Activated CD8-positive, alpha-beta T cell treated with anti-CD3 and anti-CD28 coated beads for 36 hours (primary cell): ENCODE measurements around the gene PCGF5. TPM values are rescaled to one million over a fixed set of nuclear protein-coding genes. Genes with fewer than 3 reads are reported as not detected.

Source experiments
- ATAC-seq: fragments of 200-7000 bp; cut with Tn5 transposase; one replicate; pipeline ENCODE4 v1.10.0; 2021; ENCODE audit warnings: mild to moderate bottlenecking, moderate library complexity
- CTCF ChIA-PET: fragments of 350-600 bp; sonication (Branson Sonifier 250); formaldehyde crosslinking; loops from one replicate; lab custom pipeline; 2021; ENCODE audit warnings: antibody characterized with exemption; lab: Charles Lee
- POLR2A ChIA-PET: fragments of 350-600 bp; sonication (Branson Sonifier 250); formaldehyde crosslinking; loops from one replicate; lab custom pipeline; 2021; ENCODE audit warnings: antibody characterized with exemption; lab: Charles Lee
- DNase-seq: peaks from one replicate; pipeline ENCODE4 v3.0.0-alpha.2; 2020
- H3K27ac Mint-ChIP-seq: one replicate; pipeline ENCODE4 v1.8.0; 2021; ENCODE audit warnings: mild to moderate bottlenecking, mixed read lengths
- H3K27me3 Mint-ChIP-seq: one replicate; pipeline ENCODE4 v1.8.0; 2021; ENCODE audit warnings: mixed read lengths
- H3K36me3 Mint-ChIP-seq: one replicate; pipeline ENCODE4 v1.8.0; 2021; ENCODE audit warnings: low read depth, mixed read lengths
- H3K4me1 Mint-ChIP-seq: one replicate; pipeline ENCODE4 v1.8.0; 2021; ENCODE audit warnings: low read depth, mixed read lengths
- H3K4me3 Mint-ChIP-seq: one replicate; pipeline ENCODE4 v1.8.0; 2021; ENCODE audit warnings: mild to moderate bottlenecking, moderate library complexity, mixed read lengths
- H3K9me3 Mint-ChIP-seq: one replicate; pipeline ENCODE4 v1.8.0; 2021; ENCODE audit warnings: mixed read lengths
- intact Hi-C: fragments of 100-400 bp; cut with micrococcal nuclease; formaldehyde crosslinking; loops from one replicate; pipeline ENCODE4 v1.10.0; 2022
- total RNA-seq, 2 experiments: library from RNA; stranded (reverse); gene quantifications; one replicate each; pipeline ENCODE4 v1.2.3, GENCODE V29; 2021
- TF ChIP-seq, protein P1 (sequence below): fragments of 200-600 bp; IDR thresholded peaks from one replicate; pipeline ENCODE4 v1.8.0; 2022; ENCODE audit warnings: antibody characterized with exemption, mild to moderate bottlenecking

PCGF5 gene
- total RNA-seq, 2 experiments from 2014 or later, result 34.8 to 36.9 TPM

DNA sequence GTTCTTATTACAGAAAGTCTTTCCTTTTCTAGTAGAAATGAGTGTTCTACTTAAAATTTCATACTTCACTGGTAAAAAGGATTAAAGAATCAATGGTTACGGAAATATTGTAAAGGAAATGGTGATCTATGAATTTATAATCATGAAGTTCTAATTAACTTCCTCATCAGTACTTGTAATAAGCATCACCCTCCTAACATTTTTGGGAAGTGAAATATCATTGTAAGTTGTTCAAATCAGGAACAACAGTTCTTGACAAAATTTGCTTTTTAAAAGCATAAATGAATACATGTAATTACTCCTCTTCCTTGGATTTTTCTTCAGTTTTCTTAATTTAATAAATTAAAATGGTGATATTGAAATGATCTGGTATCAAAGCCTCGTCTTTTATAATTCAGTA, 5.6 kb upstream of the PCGF5 start:
- no peak overlapping the region for H3K4me3 Mint-ChIP-seq
- ChIA-PET CTCF (no interaction called here), POLR2A (interaction anchor here (0.7 to 1.0 kb wide), 2 partner anchors 14 to 858 kb away, joined by 4 read pairs; no protein-coding TSS in a partner anchor)
- H3K4me1 Mint-ChIP-seq, result peaks cover 29% of the 10 kb centered on the region
- DNase-seq, result no peak
- H3K9me3 Mint-ChIP-seq, result no peaks in the 10 kb centered on the region
- no peak for ATAC-seq
- intact Hi-C loops, result no loop called here
- H3K36me3 Mint-ChIP-seq, result no peaks in the 10 kb centered on the region
- no peaks in the 10 kb centered on the region for H3K27me3 Mint-ChIP-seq
- no peak overlapping the region for H3K27ac Mint-ChIP-seq
- TF ChIP-seq, protein P1, sequence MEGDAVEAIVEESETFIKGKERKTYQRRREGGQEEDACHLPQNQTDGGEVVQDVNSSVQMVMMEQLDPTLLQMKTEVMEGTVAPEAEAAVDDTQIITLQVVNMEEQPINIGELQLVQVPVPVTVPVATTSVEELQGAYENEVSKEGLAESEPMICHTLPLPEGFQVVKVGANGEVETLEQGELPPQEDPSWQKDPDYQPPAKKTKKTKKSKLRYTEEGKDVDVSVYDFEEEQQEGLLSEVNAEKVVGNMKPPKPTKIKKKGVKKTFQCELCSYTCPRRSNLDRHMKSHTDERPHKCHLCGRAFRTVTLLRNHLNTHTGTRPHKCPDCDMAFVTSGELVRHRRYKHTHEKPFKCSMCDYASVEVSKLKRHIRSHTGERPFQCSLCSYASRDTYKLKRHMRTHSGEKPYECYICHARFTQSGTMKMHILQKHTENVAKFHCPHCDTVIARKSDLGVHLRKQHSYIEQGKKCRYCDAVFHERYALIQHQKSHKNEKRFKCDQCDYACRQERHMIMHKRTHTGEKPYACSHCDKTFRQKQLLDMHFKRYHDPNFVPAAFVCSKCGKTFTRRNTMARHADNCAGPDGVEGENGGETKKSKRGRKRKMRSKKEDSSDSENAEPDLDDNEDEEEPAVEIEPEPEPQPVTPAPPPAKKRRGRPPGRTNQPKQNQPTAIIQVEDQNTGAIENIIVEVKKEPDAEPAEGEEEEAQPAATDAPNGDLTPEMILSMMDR, result no peak

DNA sequence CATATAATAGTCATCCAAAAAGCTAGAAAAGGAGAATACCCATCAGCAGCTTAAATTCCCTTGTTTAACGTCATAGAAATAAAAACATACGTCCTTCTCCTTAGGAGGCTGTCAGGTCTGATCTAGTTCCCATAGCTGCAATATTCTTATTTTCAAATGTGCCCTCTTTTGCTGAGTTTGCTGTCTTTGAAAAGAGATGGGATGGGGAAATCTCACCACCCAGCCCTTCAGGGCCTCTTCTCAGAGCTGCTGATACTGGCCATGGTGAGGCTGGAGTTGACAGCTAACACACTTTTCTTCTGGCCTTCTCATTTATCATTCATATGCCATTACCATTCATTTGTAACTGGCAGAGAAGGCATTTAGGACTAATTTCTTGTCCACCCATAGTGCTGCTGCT, 5.1 kb upstream of the PCGF5 start:
- Mint-ChIP-seq H3K36me3 (no peaks in the 10 kb centered on the region), H3K27me3 (no peaks in the 10 kb centered on the region), H3K4me1 (peaks cover 27% of the 10 kb centered on the region), H3K4me3 (no peak overlapping the region), H3K27ac (no peak overlapping the region), H3K9me3 (no peaks in the 10 kb centered on the region)
- ATAC-seq (no peak), DNase-seq (no peak)
- intact Hi-C loops, result no loop called here
- ChIA-PET CTCF (interaction anchor here (1.3 kb wide), 1 partner anchor 36 kb away, joined by 4 read pairs; no protein-coding TSS in a partner anchor), POLR2A (no interaction called here)
- TF ChIP-seq, protein P1, result no peak

DNA sequence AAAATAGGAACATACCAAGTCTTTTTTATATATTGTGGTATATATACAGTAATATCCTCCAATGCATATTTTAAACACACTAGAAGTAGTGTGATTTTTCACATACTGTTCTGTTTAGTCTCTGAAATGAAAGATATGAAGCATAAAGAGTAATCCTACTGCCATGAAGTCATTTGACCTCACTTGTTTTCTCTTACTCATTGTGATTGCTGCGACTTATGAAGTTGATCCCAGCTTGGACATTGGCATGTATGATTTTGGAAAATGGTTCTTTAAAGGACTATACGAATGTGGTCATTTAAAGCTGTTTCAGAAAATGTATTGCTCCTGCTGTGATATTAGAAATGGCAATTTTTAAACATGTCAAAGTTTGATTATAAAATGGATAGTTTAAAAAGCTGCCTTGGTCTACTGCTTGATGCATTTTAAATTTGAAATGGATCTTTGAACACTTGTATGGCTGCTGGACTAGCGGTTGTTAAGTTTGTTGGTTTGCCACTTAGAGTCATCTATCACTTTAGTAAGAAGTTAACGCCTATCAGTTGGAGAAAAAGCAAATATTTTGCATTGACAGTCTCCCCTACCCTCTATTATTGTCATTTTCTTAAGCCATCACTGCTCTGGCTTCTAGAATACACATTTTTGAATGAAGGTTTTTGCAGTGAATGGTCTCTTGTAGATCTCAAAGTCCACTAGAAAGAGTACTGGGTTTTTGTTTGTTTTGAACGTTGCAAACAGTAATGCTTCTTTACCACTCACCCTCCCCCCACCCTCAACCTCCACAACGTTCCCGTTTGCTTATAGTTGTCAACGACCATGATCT, 881 bp upstream of the PCGF5 start:
- ATAC-seq (no peak), DNase-seq (no peak)
- ChIA-PET CTCF (interaction anchor here (1.4 to 2.5 kb wide), 4 partner anchors 14 to 213 kb away, joined by 7 to 12 read pairs (median 9); no protein-coding TSS in a partner anchor), POLR2A (interaction anchor here (0.6 to 2.2 kb wide), 5 partner anchors 8 to 277 kb away, joined by 4 to 8 read pairs (median 5); no protein-coding TSS in a partner anchor)
- H3K4me1 Mint-ChIP-seq, result peaks cover 34% of the 10 kb centered on the region
- peaks cover 19% of the 10 kb centered on the region for H3K36me3 Mint-ChIP-seq
- TF ChIP-seq, protein P1, result no peak
- H3K27me3 Mint-ChIP-seq, result no peaks in the 10 kb centered on the region
- peak overlapping the region; percentile 72 for H3K4me3 Mint-ChIP-seq
- no peaks in the 10 kb centered on the region for H3K9me3 Mint-ChIP-seq
- intact Hi-C loops, result no loop called here
- H3K27ac Mint-ChIP-seq, result no peak overlapping the region

- peaks cover 23% of the 10 kb centered on the region for H3K36me3 Mint-ChIP-seq
- H3K4me1 Mint-ChIP-seq, result peaks cover 36% of the 10 kb centered on the region
- DNase-seq (peak; percentile 45), ATAC-seq (peak; percentile 29)
- H3K27me3 Mint-ChIP-seq, result no peaks in the 10 kb centered on the region
- POLR2A ChIA-PET, result interaction anchor here (0.9 to 2.2 kb wide), 6 partner anchors 9 to 122 kb away, joined by 3 to 8 read pairs (median 6); no protein-coding TSS in a partner anchor
- intact Hi-C loops, result no loop called here
- TF ChIP-seq, protein P1, result no peak
- CTCF ChIA-PET, result interaction anchor here (0.6 to 2.5 kb wide), 4 partner anchors 20 to 215 kb away, joined by 3 to 12 read pairs (median 8); no protein-coding TSS in a partner anchor
- H3K9me3 Mint-ChIP-seq, result no peaks in the 10 kb centered on the region
- peak overlapping the region; percentile 81 for H3K4me3 Mint-ChIP-seq
- peak overlapping the region; percentile 69 for H3K27ac Mint-ChIP-seq
Measured at GRCh38 chr10:91220954-91221675, 652 bp downstream of the PCGF5 start.
